Measurements from ENCODE around the gene VSTM2B. TPM values are rescaled to one million over a fixed set of nuclear protein-coding genes. Genes with fewer than 3 reads are reported as not detected.

The VSTM2B gene
- total and polyA plus RNA-seq, 7 donors: 0.41 TPM; not detected in 6

DNA sequence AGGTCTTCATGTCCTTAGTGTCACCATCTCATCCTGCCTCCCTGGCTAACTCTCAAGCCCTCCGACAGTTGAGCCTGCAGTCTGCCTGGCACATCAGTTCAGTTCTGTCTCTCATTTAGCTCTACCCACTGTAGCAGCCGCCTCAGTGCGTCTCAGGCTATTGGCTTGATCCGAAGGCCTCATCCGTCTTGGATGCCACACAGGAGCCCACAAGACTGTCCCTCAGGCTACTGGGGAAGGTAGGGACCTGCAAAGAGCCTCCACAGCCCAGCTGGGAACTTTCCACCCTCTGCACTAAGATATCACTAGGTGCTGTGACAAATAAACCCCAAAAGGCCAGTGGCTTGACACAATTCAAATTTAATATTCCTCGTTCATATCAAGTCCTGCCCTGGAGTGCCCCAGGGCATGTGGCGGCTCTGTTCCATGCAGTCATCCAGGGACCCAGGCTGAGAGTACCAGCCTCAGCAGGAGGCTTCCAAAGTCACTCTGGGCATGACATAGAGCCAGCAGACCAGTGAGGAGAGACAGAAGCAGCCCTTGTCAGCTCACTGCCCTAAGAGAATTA, 5.7 kb downstream of the VSTM2B start:
- peak; percentile 34 for DNase-seq
- no peaks in the 10 kb centered on the region for H3K36me3 ChIP-seq
- H3K9me3 ChIP-seq: no peaks in the 10 kb centered on the region
- TF ChIP-seq, protein P1, sequence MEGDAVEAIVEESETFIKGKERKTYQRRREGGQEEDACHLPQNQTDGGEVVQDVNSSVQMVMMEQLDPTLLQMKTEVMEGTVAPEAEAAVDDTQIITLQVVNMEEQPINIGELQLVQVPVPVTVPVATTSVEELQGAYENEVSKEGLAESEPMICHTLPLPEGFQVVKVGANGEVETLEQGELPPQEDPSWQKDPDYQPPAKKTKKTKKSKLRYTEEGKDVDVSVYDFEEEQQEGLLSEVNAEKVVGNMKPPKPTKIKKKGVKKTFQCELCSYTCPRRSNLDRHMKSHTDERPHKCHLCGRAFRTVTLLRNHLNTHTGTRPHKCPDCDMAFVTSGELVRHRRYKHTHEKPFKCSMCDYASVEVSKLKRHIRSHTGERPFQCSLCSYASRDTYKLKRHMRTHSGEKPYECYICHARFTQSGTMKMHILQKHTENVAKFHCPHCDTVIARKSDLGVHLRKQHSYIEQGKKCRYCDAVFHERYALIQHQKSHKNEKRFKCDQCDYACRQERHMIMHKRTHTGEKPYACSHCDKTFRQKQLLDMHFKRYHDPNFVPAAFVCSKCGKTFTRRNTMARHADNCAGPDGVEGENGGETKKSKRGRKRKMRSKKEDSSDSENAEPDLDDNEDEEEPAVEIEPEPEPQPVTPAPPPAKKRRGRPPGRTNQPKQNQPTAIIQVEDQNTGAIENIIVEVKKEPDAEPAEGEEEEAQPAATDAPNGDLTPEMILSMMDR (IDR thresholded peaks at IDR 0.05): no peak
- TF ChIP-seq POLR2A (IDR thresholded peaks at IDR 0.05): no peak
- TF ChIP-seq EP300 (IDR thresholded peaks at IDR 0.05): no peak
- TF ChIP-seq POLR2AphosphoS5 (IDR thresholded peaks at IDR 0.05): no peak
- H3K27ac ChIP-seq: no peak overlapping the region
- H3K4me3 ChIP-seq: no peak overlapping the region
- peaks cover 37 to 74% (median 65%) of the 10 kb centered on the region in 3 donors for H3K27me3 ChIP-seq
- peaks cover 0 to 40% (median 35%) of the 10 kb centered on the region in 4 donors for H3K4me1 ChIP-seq
- WGBS, 2 donors: 77 to 91% methylated on average over 7 of the region's 7 CpGs
- intact Hi-C loops (cut with DNase I): no loop called here

DNA sequence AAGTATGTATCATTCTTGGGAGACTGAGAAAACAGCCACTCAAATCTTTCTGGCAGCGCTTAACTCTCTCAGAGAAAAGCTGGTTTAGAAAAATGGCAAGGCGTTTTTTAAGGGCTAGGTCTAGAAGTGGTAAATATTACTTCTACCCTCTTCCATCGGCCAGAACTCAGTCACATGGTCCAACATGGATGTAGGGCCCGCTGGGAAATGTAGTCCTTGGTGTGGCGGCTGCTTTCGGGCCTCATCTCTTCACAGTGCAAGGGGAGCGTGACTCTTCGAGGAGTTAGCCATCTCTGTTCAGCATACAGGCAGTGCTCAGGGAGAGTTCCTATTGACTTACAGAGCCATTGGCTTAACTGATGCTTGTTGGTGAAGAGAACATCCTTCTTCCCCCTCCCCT, 6.3 kb downstream of the VSTM2B start:
- intact Hi-C loops (cut with DNase I): no loop called here
- no peak for DNase-seq
- TF ChIP-seq POLR2AphosphoS5 (IDR thresholded peaks at IDR 0.05) (no peak), EP300 (IDR thresholded peaks at IDR 0.05) (no peak), POLR2A (IDR thresholded peaks at IDR 0.05) (no peak)
- TF ChIP-seq, protein P1 (IDR thresholded peaks at IDR 0.05): no peak
- WGBS, 2 donors: 72 to 81% methylated on average over 8 of the region's 8 CpGs
- H3K27ac ChIP-seq: no peak overlapping the region
- H3K36me3 ChIP-seq: no peaks in the 10 kb centered on the region
- peaks cover 32 to 68% (median 60%) of the 10 kb centered on the region in 3 donors for H3K27me3 ChIP-seq
- H3K9me3 ChIP-seq: no peaks in the 10 kb centered on the region
- H3K4me3 ChIP-seq: no peak overlapping the region
- H3K4me1 ChIP-seq: peaks cover 0 to 34% (median 30%) of the 10 kb centered on the region in 4 donors

DNA sequence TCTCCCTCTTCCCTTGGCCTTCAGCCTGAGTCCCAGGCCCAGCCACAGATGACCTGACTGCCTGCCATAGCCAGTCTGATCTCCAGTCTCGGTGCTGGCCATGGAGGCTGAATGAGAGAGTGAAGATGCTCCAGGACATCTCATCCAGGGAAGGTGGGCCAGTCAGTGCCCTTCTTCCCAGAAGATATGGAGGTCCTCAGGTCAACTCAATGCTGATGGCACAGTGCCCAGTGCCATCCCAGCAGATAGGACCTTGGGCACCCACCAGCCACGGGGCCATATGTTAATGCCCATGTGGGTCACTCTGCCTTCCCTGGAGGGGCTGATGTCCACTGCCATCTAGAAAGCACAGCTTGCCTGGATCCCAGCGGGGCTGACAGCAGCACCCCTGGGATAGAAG, 7.2 kb downstream of the VSTM2B start:
- Histone ChIP-seq H3K9me3 (no peaks in the 10 kb centered on the region), H3K4me1 (peaks cover 0 to 25% (median 21%) of the 10 kb centered on the region in 4 donors), H3K36me3 (no peaks in the 10 kb centered on the region), H3K27me3 (peaks cover 23 to 59% (median 51%) of the 10 kb centered on the region in 3 donors), H3K27ac (no peak overlapping the region), H3K4me3 (no peak overlapping the region)
- 82% methylated on average over 3 of the region's 3 CpGs for WGBS, 2 donors
- peak; percentile 47 for DNase-seq
- TF ChIP-seq, protein P1 (IDR thresholded peaks at IDR 0.05): no peak
- TF ChIP-seq POLR2AphosphoS5 (IDR thresholded peaks at IDR 0.05): no peak
- TF ChIP-seq EP300 (IDR thresholded peaks at IDR 0.05): no peak
- TF ChIP-seq POLR2A (IDR thresholded peaks at IDR 0.05): no peak
- intact Hi-C loops (cut with DNase I): no loop called here

DNA sequence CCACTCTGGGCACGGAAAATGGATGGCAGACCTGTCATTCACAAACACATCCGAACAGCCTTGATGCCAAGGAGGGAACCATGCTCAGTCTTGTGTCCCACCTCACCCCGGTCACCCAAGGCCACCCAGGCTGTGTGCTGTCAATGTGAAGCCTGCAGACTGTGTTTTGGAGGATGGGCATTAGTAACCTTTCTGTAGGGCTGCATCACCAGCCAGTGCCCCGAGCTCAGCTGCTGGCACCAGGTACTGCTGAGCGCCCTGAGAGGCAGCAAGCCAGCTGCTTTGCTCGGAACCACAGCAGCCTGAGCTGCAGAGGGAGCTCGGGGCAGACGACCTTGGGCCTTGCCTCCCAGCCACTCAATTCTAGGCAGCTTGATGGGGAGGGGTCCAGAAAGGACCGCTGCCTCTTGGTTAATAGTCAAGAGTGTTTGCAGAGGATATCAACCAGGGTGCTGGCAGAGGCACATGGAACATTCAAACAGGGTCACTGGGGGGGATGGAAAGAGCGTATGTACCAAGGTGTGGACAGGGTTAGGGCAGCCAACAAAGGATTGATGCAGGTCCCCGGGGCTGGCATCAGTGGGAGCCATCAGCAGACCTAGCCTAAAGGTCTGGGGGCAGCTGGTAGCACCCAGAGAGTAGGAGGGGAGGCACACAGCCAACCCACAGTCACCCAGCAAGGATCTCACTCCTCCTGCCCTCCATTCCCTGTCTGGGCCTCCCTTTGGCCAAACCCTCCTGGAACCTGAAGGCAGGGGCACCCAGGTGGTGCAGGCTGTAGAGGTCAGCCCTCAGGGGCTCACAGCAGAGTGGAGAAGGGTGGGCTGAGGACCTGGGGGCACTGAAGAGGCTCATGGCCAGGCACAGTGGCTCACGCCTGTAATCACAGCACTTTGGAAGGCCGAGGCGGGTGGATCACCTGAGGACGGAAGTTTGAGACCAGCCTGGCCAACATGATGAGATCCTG, 8.1 kb downstream of the VSTM2B start:
- peaks cover 17 to 52% (median 43%) of the 10 kb centered on the region in 3 donors for H3K27me3 ChIP-seq
- peak; percentile 41 for DNase-seq
- H3K4me1 ChIP-seq: peaks cover 0 to 16% (median 12%) of the 10 kb centered on the region in 4 donors
- intact Hi-C loops (cut with DNase I): no loop called here
- 73 to 78% methylated on average over 15 of the region's 15 CpGs for WGBS, 2 donors
- no peak overlapping the region for H3K27ac ChIP-seq
- no peaks in the 10 kb centered on the region for H3K9me3 ChIP-seq
- TF ChIP-seq, protein P1 (IDR thresholded peaks at IDR 0.05): no peak
- TF ChIP-seq EP300 (IDR thresholded peaks at IDR 0.05) (no peak), POLR2A (IDR thresholded peaks at IDR 0.05) (no peak), POLR2AphosphoS5 (IDR thresholded peaks at IDR 0.05) (no peak)
- H3K36me3 ChIP-seq: no peaks in the 10 kb centered on the region
- H3K4me3 ChIP-seq: no peak overlapping the region
